Naive thymus-derived CD8-positive, alpha-beta T cell (primary cell): ENCODE data around the gene BSG. TPM values are rescaled to one million over a fixed set of nuclear protein-coding genes. Genes with fewer than 3 reads are reported as not detected.

Source experiments
- ATAC-seq, 2 donors: fragments of 150-1000 bp; cut with Tn5 transposase in 1 of 2; sonication (Bioruptor Pico), chemical (Tn5 transposase) in 1 of 2; 1 replicate in 1 of 2; 2 replicates in 1 of 2; pipeline ENCODE4 v1.10.0; 2021; ENCODE audit warnings: mild to moderate bottlenecking in 2 of 2, moderate library complexity in 2 of 2
- POLR2A ChIA-PET: fragments of 350-600 bp; sonication (Branson Sonifier 250); formaldehyde crosslinking; loops from one replicate; lab custom pipeline; 2021; ENCODE audit warnings: antibody characterized with exemption; lab: Charles Lee
- DNase-seq, 10 donors: peaks; one replicate each; pipeline versions ENCODE4 v3.0.0 to v3.0.0-alpha.2; 2020 to 2022
- H3K27ac Mint-ChIP-seq, 10 donors: one replicate each; pipeline ENCODE4 v1.8.0; 2020 to 2022; ENCODE audit warnings: mild to moderate bottlenecking in 10 of 10, mixed read lengths in 10 of 10, moderate library complexity in 4 of 10, inconsistent platforms in 1 of 10
- H3K27me3 Mint-ChIP-seq, 5 donors: one replicate each; pipeline ENCODE4 v1.8.0; 2021 to 2022; ENCODE audit warnings: mixed read lengths in 5 of 5
- H3K36me3 Mint-ChIP-seq, 3 donors: one replicate each; pipeline ENCODE4 v1.8.0; 2020 to 2022; ENCODE audit warnings: mixed read lengths in 3 of 3, mild to moderate bottlenecking in 2 of 3, inconsistent platforms in 1 of 3
- H3K4me1 Mint-ChIP-seq, 4 donors: one replicate each; pipeline ENCODE4 v1.8.0; 2021 to 2022; ENCODE audit warnings: mixed read lengths in 4 of 4
- H3K4me3 Mint-ChIP-seq, 10 donors: one replicate each; pipeline ENCODE4 v1.8.0; 2020 to 2022; ENCODE audit warnings: mild to moderate bottlenecking in 10 of 10, mixed read lengths in 10 of 10, moderate library complexity in 6 of 10, inconsistent platforms in 1 of 10
- H3K9me3 Mint-ChIP-seq, 9 donors: one replicate each; pipeline ENCODE4 v1.8.0; 2020 to 2022; ENCODE audit warnings: mixed read lengths in 9 of 9, mild to moderate bottlenecking in 3 of 9, inconsistent platforms in 1 of 9, moderate library complexity in 1 of 9
- polyA plus RNA-seq, 3 donors: library from polyadenylated mRNA; unstranded; fragments of 300-500 nt; fragmentation: Illumina TruSeq; gene quantifications; one replicate each; pipeline ENCODE4 v1.2.3, GENCODE V29; 2021
- total RNA-seq, 8 experiments: library from RNA in 2 of 8; stranded (reverse) in 2 of 8; gene quantifications; one replicate each; pipeline ENCODE4 v1.2.3 and lab custom pipeline; 2021 to 2026

The BSG gene
- total and polyA plus RNA-seq, 5 experiments from 2014 or later, result 106 to 313 (median 282) TPM

- POLR2A ChIA-PET, result interaction anchor here (0.6 to 2.7 kb wide), 4 partner anchors 9 to 13 kb away, joined by 3 to 15 read pairs (median 3); partner anchors contain the start of gene CDC34
- ATAC-seq (no peak), DNase-seq (peak in 1 of 10 donors; percentile 60)
- H3K27ac Mint-ChIP-seq, result peak overlapping the region in 4 of 10 donors; percentile 57 to 97 (median 90)
- peaks cover 0 to 14% (median 1%) of the 10 kb centered on the region in 3 donors for H3K36me3 Mint-ChIP-seq
- no peaks in the 10 kb centered on the region for H3K27me3 Mint-ChIP-seq
- peak overlapping the region in 2 of 10 donors; percentile 37 to 48 for H3K4me3 Mint-ChIP-seq
- H3K9me3 Mint-ChIP-seq, result no peaks in the 10 kb centered on the region
- peaks cover 3 to 28% (median 17%) of the 10 kb centered on the region in 4 donors for H3K4me1 Mint-ChIP-seq
These were observed 30.1 kb upstream of the BSG start for GRCh38 chr19:542173-542866.

GRCh38 chr19:543910-544608 lies 28.3 kb upstream of the BSG start, which contains the start of gene GZMM:
Gene GZMM, plus strand, starts transcription at chr19:544053. Its CDS starts 19 bp downstream, at chr19:544072.
- Mint-ChIP-seq H3K36me3 (peaks cover 0 to 15% (median 4%) of the 10 kb centered on the region in 3 donors), H3K27me3 (no peaks in the 10 kb centered on the region), H3K4me3 (peak within 1 kb of the TSS; percentile 89 to 96 (median 91)), H3K4me1 (peaks cover 4 to 36% (median 20%) of the 10 kb centered on the region in 4 donors), H3K27ac (peak within 1 kb of the TSS; percentile 57 to 97 (median 95)), H3K9me3 (no peaks in the 10 kb centered on the region)
- POLR2A ChIA-PET, result interaction anchor here (1.0 to 3.1 kb wide), 6 partner anchors 12 to 116 kb away, joined by 3 to 17 read pairs (median 4); partner anchors contain the start of gene CDC34
- peak; percentile 68 to 90 (median 82) for DNase-seq
- peak; percentile 95 to 96 for ATAC-seq

DNA sequence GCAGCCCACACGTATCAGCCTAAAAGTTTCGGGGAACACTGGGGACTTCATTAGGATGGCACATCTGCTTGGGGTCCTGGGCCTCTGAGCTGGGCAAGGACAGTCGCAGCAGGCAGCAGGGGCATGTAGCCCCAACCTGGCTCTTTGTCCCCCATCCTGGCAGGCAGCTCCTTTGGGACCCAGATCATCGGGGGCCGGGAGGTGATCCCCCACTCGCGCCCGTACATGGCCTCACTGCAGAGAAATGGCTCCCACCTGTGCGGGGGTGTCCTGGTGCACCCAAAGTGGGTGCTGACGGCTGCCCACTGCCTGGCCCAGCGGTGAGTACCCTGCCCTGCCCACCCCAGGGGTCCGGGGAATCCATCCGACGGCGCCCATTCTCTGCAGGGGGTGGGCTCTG lies 25.3 kb upstream of the BSG start:
- peak overlapping the region in 2 of 10 donors; percentile 31 to 66 for H3K27ac Mint-ChIP-seq
- H3K36me3 Mint-ChIP-seq, result peaks cover 0 to 10% (median 4%) of the 10 kb centered on the region in 3 donors
- no peaks in the 10 kb centered on the region for H3K27me3 Mint-ChIP-seq
- no peaks in the 10 kb centered on the region for H3K9me3 Mint-ChIP-seq
- H3K4me3 Mint-ChIP-seq, result peak overlapping the region in 2 of 10 donors; percentile 52 to 84
- H3K4me1 Mint-ChIP-seq, result peaks cover 6 to 41% (median 25%) of the 10 kb centered on the region in 4 donors
- POLR2A ChIA-PET, result no interaction called here
- DNase-seq (peak in 1 of 10 donors; percentile 23), ATAC-seq (no peak)

DNA sequence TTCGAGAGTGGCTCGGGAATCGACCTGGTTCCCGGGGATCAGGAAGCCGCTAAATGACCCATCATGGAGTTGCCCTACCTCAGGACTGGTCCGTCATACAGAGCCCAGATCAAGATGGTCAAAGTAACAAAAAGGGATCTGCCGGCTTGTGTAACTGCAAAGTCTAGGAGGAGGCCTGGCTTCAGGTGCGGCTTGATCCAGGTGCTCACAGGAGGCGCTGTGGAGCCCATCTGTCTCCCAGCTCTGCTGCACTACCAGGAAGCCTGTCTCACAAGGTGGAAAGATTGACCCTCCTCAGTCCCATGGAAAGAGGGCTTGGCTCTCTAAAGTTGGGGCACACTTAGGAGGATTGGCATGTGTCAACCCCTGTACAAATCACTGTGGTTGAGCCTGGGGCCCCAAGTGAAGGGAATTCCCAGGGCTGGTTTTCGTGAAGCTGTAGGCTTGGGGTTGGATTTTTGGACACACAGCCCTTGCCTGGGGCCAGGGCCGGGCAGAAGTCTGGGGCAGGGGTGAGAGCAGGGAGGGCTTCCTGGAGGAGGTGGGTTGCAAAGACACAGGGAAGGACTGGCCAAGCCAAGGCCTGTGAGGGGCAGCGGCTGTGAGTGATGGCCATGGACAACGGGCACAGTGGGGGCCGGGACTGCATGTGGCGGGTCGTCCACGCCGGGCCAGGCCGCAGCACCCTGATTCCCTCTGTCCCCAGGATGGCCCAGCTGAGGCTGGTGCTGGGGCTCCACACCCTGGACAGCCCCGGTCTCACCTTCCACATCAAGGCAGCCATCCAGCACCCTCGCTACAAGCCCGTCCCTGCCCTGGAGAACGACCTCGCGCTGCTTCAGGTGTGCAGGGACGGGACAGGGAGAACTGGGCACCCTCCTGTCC lies 24.3 kb upstream of the BSG start:
- no peak for ATAC-seq
- Mint-ChIP-seq H3K36me3 (peaks cover 0 to 12% (median 4%) of the 10 kb centered on the region in 3 donors), H3K27ac (peak overlapping the region in 5 of 10 donors; percentile 24 to 58 (median 48)), H3K4me3 (no peak overlapping the region), H3K27me3 (no peaks in the 10 kb centered on the region), H3K4me1 (peaks cover 6 to 41% (median 24%) of the 10 kb centered on the region in 4 donors), H3K9me3 (no peaks in the 10 kb centered on the region)
- POLR2A ChIA-PET, result no interaction called here
- DNase-seq, result peak in 1 of 10 donors; percentile 34

DNA sequence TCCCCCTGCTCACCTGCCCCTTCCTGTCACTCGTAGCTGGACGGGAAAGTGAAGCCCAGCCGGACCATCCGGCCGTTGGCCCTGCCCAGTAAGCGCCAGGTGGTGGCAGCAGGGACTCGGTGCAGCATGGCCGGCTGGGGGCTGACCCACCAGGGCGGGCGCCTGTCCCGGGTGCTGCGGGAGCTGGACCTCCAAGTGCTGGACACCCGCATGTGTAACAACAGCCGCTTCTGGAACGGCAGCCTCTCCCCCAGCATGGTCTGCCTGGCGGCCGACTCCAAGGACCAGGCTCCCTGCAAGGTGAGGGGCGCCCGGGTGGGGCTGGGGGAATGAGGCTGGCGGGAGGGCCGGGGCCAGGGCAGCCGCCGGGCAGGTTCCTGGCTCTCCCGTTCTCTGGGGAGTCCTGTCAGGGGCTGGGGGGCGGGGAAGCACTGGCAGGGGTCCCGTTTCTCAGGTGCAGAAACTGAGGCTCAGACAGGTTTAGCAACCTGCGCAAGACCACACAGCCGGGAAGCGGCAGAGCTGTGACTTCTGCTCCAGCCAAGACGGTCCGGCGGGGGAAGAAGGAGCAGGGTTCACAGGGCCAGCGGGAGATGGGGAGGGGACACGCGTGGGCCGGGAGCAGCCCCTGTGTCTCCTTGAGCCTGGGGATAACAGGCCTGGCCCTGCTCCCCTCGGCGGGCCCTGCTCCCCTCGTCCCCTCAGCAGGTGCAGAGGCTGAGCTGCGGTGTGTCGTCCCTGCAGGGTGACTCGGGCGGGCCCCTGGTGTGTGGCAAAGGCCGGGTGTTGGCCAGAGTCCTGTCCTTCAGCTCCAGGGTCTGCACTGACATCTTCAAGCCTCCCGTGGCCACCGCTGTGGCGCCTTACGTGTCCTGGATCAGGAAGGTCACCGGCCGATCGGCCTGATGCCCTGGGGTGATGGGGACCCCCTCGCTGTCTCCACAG lies 23.2 kb upstream of the BSG start:
- H3K4me1 Mint-ChIP-seq, result peaks cover 6 to 32% (median 18%) of the 10 kb centered on the region in 4 donors

DNA sequence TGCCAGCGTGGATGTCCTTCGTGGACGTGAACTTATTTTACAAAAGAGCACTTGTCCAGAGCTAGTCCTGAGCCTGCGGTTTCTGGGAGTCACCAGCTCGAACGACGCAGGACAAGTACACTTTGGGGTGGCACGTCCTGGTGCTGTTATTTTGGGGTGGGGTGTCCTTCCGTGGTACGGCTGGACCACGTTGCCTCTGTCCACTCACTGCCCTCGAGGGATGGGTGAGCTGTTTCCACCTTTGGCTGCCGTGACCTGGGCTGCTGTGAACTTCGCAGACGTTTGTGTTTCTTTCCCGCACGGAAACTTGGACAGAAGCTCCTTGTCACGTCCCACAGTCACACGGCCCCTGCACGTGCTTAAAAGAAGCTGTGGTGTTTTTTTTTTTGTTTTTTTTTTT lies 17.6 kb upstream of the BSG start:
- POLR2A ChIA-PET, result interaction anchor here (0.6 to 0.9 kb wide), 2 partner anchors 10 to 23 kb away, joined by 3 read pairs; partner anchors contain the start of gene CDC34
- Mint-ChIP-seq H3K27me3 (no peaks in the 10 kb centered on the region), H3K9me3 (no peaks in the 10 kb centered on the region), H3K27ac (no peak overlapping the region), H3K4me1 (peaks cover 1 to 9% (median 4%) of the 10 kb centered on the region in 4 donors), H3K4me3 (no peak overlapping the region), H3K36me3 (peaks cover 0 to 2% (median 0%) of the 10 kb centered on the region in 3 donors)
- DNase-seq (peak in 1 of 10 donors; percentile 40), ATAC-seq (no peak)

More for the DNA sequence above, 23.2 kb upstream of the BSG start:
- DNase-seq (no peak), ATAC-seq (no peak)
- Mint-ChIP-seq H3K4me3 (no peak overlapping the region), H3K27ac (peak overlapping the region in 1 of 10 donors; percentile 60), H3K27me3 (no peaks in the 10 kb centered on the region), H3K36me3 (peaks cover 0 to 12% (median 4%) of the 10 kb centered on the region in 3 donors), H3K9me3 (no peaks in the 10 kb centered on the region)
- POLR2A ChIA-PET, result interaction anchor here (0.6 kb wide), 1 partner anchor 102 kb away, joined by 7 read pairs; no protein-coding TSS in a partner anchor

DNA sequence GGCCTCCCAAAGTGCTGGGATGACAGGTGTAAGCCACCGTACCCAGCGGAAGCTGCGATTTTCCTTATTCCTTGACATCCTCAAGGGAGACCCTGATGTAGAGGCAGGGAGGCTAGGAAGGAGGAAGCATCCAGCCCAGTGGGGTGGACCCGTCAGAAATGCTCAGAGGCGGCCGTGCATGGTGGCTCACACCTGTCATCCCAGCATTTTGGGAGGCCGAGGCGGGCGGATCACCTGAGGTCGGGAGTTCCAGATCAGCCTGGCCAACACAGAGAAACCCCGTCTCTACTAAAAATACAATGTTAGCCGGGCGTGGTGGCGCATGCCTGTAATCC lies 17.0 kb upstream of the BSG start:
- peak in 1 of 10 donors; percentile 35 for DNase-seq
- no peaks in the 10 kb centered on the region for H3K9me3 Mint-ChIP-seq
- H3K27me3 Mint-ChIP-seq, result no peaks in the 10 kb centered on the region
- peaks cover 1 to 9% (median 4%) of the 10 kb centered on the region in 4 donors for H3K4me1 Mint-ChIP-seq
- ATAC-seq, result no peak
- H3K4me3 Mint-ChIP-seq, result no peak overlapping the region
- H3K27ac Mint-ChIP-seq, result no peak overlapping the region
- peaks cover 0 to 2% (median 0%) of the 10 kb centered on the region in 3 donors for H3K36me3 Mint-ChIP-seq
- POLR2A ChIA-PET, result interaction anchor here (0.9 kb wide), 1 partner anchor 10 kb away, joined by 3 read pairs; no protein-coding TSS in a partner anchor

DNA sequence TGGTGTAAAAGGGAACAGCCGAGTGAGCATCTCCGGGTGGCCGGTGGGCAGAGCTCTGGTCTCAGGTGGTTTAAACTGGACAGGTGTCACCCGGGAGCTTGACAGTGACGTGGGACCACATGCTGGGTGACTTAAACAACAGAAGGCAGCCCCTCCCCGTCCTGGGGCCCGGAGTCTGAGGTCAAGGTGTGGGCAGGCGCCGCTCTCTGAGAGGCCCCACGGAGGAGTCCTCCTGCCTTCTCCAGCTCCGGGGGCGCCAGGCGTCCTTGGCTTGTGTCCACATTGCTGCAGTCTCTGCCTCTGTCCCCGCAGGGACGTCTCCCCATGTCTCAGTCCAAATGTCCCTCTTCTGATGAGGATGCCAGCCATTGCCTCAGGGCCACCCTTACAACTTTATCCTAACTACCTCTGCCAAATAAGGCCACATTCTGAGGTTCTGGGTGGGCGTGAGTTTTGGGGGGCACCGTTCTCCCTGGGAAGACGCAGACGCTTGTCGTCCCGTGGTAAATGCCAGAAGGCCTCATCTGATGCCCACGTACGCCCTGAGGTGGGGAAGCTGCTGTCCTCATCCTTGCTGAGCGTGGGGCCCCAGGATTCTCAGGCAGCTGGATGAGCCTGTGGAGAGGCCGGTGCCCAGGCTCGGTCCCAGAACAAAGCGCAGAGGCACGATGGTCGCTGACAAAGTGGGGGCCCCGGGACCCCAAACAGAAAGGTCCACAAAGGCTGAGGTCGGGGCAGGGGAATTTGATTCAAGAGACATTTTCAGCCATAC lies 15.6 kb upstream of the BSG start:
- POLR2A ChIA-PET, result interaction anchor here (1.0 kb wide), 1 partner anchor 25 kb away, joined by 3 read pairs; the partner anchor contains the start of gene CDC34
- no peak for ATAC-seq
- no peaks in the 10 kb centered on the region for H3K27me3 Mint-ChIP-seq

GRCh38 chr19:558770-559439 lies 13.5 kb upstream of the BSG start:
- Mint-ChIP-seq H3K27ac (no peak overlapping the region), H3K4me3 (no peak overlapping the region), H3K36me3 (no peaks in the 10 kb centered on the region), H3K27me3 (no peaks in the 10 kb centered on the region), H3K4me1 (peaks cover 0 to 3% (median 0%) of the 10 kb centered on the region in 4 donors), H3K9me3 (no peaks in the 10 kb centered on the region)
- POLR2A ChIA-PET, result no interaction called here
- DNase-seq (peak in 1 of 10 donors; percentile 43), ATAC-seq (no peak)

More for the DNA sequence above, 15.6 kb upstream of the BSG start:
- H3K4me1 Mint-ChIP-seq, result peaks cover 0 to 3% (median under 1%) of the 10 kb centered on the region in 4 donors
- H3K36me3 Mint-ChIP-seq, result peaks cover 0 to 2% (median 0%) of the 10 kb centered on the region in 3 donors
- no peak overlapping the region for H3K4me3 Mint-ChIP-seq
- DNase-seq, result peak in 1 of 10 donors; percentile 35
- no peaks in the 10 kb centered on the region for H3K9me3 Mint-ChIP-seq
- H3K27ac Mint-ChIP-seq, result no peak overlapping the region

- H3K9me3 Mint-ChIP-seq, result no peaks in the 10 kb centered on the region
- no peaks in the 10 kb centered on the region for H3K36me3 Mint-ChIP-seq
- ATAC-seq (no peak), DNase-seq (no peak)
- no peak overlapping the region for H3K4me3 Mint-ChIP-seq
- no peaks in the 10 kb centered on the region for H3K27me3 Mint-ChIP-seq
- POLR2A ChIA-PET, result no interaction called here
- peaks cover 0 to 3% (median 0%) of the 10 kb centered on the region in 4 donors for H3K4me1 Mint-ChIP-seq
- peak overlapping the region in 1 of 10 donors; percentile 56 for H3K27ac Mint-ChIP-seq
These were observed 12.3 kb upstream of the BSG start for GRCh38 chr19:560121-560520.
